K562 (cell line): ENCODE measurements around the gene GARIN1A. TPM values are rescaled to one million over a fixed set of nuclear protein-coding genes. Genes with fewer than 3 reads are reported as not detected.

Experiments used
- BCL6 ChIP-seq: fragments of 250-450 bp; sonication (Bioruptor Pico); IDR thresholded peaks from 2 replicates; pipeline ENCODE4 v1.4.0; 2020
- CBX2 ChIP-seq: fragments of 200-600 bp; sonication (generic); IDR thresholded peaks from one replicate; pipeline ENCODE4 v1.6.1; 2012; ENCODE audit warnings: mild to moderate bottlenecking, low read length, inconsistent platforms; ENCODE audit not compliant: insufficient read depth, poor library complexity, severe bottlenecking
- COPS2 ChIP-seq: fragments of 450-650 bp; conservative IDR thresholded peaks from 2 replicates; pipeline ENCODE4 v1.6.1; 2016; ENCODE audit warnings: mild to moderate bottlenecking, moderate library complexity
- IRF2 ChIP-seq: sonication (generic); formaldehyde crosslinking; IDR thresholded peaks from 2 replicates; pipeline ENCODE4 v1.8.1; 2022; ENCODE audit warnings: mild to moderate bottlenecking, missing genetic modification reagents
- MLX ChIP-seq, 2 experiments: fragments of 450-650 bp in 1 of 2; sonication (generic) in 1 of 2; formaldehyde crosslinking; conservative IDR thresholded peaks; 2 replicates each; pipeline versions ENCODE4 v1.4.0 to v1.8.1; 2020 to 2022; ENCODE audit warnings: mild to moderate bottlenecking in 1 of 2, missing genetic modification reagents in 1 of 2
- SREBF1 ChIP-seq: fragments of 150-350 bp; IDR thresholded peaks from 2 replicates; pipeline ENCODE4 v1.6.1; 2014; ENCODE audit warnings: antibody characterized with exemption, low read depth, low read length, borderline replicate concordance
- ZC3H8 ChIP-seq: fragments of 450-650 bp; IDR thresholded peaks from 2 replicates; pipeline ENCODE4 v1.6.1; 2017
- ZNF3 ChIP-seq: fragments of 250-450 bp; sonication (Bioruptor Pico); IDR thresholded peaks from 2 replicates; pipeline ENCODE4 v1.5.0; 2021; ENCODE audit warnings: mild to moderate bottlenecking, moderate library complexity
- ZNF398 ChIP-seq: fragments of 250-450 bp; sonication (Bioruptor Pico); IDR thresholded peaks from 2 replicates; pipeline ENCODE4 v1.8.0; 2021; ENCODE audit warnings: moderate library complexity, mild to moderate bottlenecking, inconsistent platforms
- ZNF584 ChIP-seq: fragments of 200-800 bp; sonication (Bioruptor generic); IDR thresholded peaks from 2 replicates; pipeline ENCODE4 v1.6.1; 2016; ENCODE audit warnings: low read depth, mild to moderate bottlenecking, missing genetic modification characterization, missing compliant biosample characterization
- ZNF830 ChIP-seq: fragments of 250-450 bp; sonication (Bioruptor Pico); IDR thresholded peaks from 2 replicates; pipeline ENCODE4 v1.5.0; 2021; ENCODE audit warnings: mild to moderate bottlenecking
- polyA plus RNA-seq, 8 experiments: library from polyadenylated mRNA; depleted of rRNA in 4 of 8; stranded (reverse) in 5 of 8; unstranded in 3 of 8; fragments of >200 nt; fragmentation: Nextera tagmentation in 2 of 8; fragmentation: Illumina TruSeq in 1 of 8; extraction: Ambion mirVana in 2 of 8; extraction: Trizol in 1 of 8; gene quantifications; 2 replicates each; pipeline versions ENCODE4 v1.2.1 to v1.2.3, GENCODE V29; 2011 to 2014; ENCODE audit warnings: inconsistent platforms in 1 of 8, missing spikeins in 1 of 8
- total RNA-seq, 7 experiments: library from RNA; depleted of rRNA in 6 of 7; stranded (reverse); fragments of >200 nt in 6 of 7; fragmentation: Illumina TruSeq in 2 of 7; extraction: Trizol in 2 of 7; gene quantifications; 2 replicates each; pipeline versions ENCODE4 v1.2.1 to v1.2.3, GENCODE V29; 2011 to 2021; ENCODE audit warnings: low replicate concordance in 1 of 7
- TF ChIP-seq, protein P1 (sequence below), 2 experiments: fragments of 450-650 bp in 1 of 2; sonication (generic) in 1 of 2; formaldehyde crosslinking in 1 of 2; IDR thresholded peaks; 2 replicates each; pipeline versions ENCODE4 v1.7.1 to v1.9.0; 2016 to 2022; ENCODE audit warnings: inconsistent platforms in 1 of 2, mild to moderate bottlenecking in 1 of 2, missing genetic modification reagents in 1 of 2

Gene GARIN1A
- total and polyA plus RNA-seq, 9 of the 15 experiments (the other 6 are each of a cell fraction or from before 2014, with no cell fraction given) = 0.01 to 0.41 (median 0.04) TPM; not detected in 3

DNA sequence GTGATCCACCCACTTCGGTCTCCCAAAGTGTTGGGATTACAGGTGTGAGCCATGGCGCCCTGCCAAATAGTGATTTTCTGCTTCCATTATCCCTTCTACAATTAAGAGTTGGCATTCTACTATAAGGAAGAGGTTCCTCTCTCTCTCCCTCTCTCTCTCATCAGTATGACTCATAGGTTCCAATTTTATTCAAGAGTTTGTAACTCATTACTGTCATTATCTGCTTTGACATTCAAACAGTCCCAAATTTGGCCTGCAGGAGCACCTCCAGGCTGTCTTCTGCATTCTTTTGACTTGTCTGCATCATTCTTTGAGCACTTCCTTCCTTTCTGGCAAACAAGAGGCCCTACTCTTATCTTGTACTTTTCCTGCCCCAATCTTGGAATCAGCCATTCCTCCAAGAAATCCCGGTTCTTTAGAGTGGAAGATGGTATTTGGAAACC lies 33.8 kb downstream of the GARIN1A start (continued):
- TF ChIP-seq, protein P1, sequence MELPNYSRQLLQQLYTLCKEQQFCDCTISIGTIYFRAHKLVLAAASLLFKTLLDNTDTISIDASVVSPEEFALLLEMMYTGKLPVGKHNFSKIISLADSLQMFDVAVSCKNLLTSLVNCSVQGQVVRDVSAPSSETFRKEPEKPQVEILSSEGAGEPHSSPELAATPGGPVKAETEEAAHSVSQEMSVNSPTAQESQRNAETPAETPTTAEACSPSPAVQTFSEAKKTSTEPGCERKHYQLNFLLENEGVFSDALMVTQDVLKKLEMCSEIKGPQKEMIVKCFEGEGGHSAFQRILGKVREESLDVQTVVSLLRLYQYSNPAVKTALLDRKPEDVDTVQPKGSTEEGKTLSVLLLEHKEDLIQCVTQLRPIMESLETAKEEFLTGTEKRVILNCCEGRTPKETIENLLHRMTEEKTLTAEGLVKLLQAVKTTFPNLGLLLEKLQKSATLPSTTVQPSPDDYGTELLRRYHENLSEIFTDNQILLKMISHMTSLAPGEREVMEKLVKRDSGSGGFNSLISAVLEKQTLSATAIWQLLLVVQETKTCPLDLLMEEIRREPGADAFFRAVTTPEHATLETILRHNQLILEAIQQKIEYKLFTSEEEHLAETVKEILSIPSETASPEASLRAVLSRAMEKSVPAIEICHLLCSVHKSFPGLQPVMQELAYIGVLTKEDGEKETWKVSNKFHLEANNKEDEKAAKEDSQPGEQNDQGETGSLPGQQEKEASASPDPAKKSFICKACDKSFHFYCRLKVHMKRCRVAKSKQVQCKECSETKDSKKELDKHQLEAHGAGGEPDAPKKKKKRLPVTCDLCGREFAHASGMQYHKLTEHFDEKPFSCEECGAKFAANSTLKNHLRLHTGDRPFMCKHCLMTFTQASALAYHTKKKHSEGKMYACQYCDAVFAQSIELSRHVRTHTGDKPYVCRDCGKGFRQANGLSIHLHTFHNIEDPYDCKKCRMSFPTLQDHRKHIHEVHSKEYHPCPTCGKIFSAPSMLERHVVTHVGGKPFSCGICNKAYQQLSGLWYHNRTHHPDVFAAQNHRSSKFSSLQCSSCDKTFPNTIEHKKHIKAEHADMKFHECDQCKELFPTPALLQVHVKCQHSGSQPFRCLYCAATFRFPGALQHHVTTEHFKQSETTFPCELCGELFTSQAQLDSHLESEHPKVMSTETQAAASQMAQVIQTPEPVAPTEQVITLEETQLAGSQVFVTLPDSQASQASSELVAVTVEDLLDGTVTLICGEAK (IDR thresholded peaks at IDR 0.05) = no peak
- TF ChIP-seq, protein P1 (CRISPR knock-in tag; IDR thresholded peaks at IDR 0.05) = no peak
- TF ChIP-seq MLX (CRISPR knock-in tag; conservative IDR thresholded peaks at IDR 0.05) (no peak), COPS2 (no peak), IRF2 (no peak), CBX2 (no peak), SREBF1 (no peak), BCL6 (no peak), ZNF398 (no peak), ZNF3 (CRISPR knock-in tag) (no peak), ZNF584 (CRISPR knock-in tag) (no peak), ZNF830 (CRISPR knock-in tag) (no peak), ZC3H8 (no peak)
